Glomerular visceral epithelial cell (primary cell): ENCODE results near the gene MCHR2.

ENCODE experiments used
- DNase-seq: peaks from one replicate; pipeline ENCODE4 v3.0.0-alpha.2; 2016; ENCODE audit errors: extremely low spot score

MCHR2 gene

DNA sequence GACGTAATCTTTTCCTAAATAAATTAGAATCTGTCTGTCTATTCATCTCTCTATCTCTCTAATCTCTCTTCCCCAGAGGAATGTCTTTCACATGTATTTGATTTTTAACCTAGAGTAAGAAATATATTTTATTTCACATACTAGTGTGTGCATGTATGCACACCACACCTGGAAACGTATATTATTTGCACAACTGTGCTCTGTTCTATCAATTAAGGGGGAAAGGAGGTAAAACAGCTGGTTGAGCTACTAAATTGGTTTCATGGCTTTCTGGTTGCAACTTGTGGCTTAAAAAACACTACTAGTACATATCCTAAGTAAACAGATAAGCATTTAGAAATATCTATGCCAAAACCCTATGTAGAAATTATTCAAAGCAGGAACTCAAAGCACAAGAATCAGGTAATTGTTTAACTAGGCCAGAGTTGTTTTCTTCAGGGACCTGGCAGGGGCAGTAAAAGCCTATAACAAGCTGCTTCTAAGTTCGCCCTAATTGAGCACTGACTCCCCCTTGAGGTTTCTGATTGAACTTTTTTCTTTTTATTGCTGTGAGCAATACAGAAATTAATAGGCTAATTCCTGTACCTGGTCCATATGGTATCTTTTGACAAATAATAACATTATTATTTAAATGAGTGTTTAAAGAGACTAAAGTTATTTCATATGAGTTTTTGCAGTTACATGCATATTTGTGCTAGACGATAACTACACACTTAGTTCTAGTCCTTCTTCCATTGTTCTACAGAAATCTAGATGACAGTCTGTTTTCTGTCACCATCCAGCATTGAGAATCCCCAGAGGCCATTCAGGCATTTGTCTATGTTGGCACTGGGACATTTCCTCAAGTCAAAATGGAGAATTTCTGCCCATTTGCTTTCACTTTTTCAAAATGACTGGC is 88.6 kb downstream of the MCHR2 start:
- DNase-seq, result peak; percentile 62

DNA sequence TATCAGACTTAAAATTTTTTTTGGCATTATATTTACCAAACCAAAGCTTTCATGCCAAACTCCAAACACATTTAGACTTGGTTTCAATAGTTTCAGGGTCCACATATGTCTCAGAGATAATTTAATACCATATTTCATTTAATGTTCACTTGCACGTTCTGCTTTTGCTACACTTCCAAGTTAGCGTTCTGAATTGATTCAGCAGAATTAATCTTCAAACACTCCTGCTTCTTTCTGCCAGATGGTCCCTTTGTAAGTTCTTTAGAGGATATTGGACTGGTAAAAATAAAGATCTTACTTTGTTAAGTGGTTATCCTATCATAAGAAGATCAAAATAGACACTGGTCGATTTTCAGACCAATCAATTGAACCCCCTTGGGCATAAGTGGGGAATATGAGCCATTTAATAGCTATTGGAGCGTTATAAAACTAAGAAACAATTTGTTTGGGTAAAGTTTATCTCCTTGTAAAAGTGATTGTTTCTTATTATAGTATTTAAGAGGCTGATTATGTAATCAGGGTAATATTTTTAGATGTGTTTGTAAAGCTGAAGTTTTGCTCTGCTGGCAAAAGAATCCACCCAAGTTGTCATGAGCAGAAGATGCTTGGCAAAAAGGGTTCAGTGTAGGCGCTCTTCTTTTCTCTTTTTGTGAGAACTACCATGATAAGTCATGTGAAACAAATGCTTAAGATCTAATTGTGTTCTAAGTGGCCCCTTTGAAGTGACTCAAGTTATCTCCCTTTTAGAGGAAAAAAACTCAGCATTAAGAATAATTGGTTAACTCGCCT is 92.2 kb downstream of the MCHR2 start:
- DNase-seq, result no peak

DNA sequence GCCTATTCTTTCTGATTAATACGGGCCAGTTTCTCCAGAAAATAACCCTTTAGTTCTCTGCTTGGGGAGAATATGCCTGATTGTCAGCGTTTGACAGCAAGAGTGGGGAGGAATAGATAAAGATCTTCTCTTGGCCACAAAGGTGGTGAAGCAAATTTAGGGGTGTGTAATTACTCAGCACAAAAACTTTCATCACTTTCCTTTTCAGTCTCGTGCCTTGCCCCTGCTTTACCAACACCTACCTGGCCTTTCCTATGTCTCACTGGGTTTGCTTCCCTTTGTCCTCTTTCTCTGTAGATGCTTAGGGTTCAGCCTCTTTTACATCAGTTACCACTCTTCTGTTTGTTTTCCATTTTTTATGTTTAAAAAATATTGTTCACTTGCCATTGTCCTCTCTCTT is 99.2 kb downstream of the MCHR2 start:
- no peak for DNase-seq

DNA sequence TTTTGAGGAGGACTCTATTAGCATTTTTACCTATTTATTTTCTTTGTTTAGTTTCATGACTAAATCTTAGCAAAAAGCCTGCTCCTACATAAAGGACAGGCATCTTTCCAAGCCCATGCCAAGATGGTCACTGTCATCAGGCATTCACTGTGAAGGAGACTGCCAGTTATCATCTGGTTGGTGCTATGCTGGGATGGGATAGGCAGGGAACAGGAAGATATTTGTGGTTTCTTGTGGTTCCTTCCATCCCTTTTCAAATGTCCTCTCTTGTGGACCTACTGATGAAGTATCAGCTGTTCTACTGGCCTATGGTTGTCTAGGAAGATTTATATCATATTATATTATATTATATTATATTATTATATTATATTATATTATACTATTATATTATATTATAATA is 107.0 kb downstream of the MCHR2 start:
- no peak for DNase-seq

DNA sequence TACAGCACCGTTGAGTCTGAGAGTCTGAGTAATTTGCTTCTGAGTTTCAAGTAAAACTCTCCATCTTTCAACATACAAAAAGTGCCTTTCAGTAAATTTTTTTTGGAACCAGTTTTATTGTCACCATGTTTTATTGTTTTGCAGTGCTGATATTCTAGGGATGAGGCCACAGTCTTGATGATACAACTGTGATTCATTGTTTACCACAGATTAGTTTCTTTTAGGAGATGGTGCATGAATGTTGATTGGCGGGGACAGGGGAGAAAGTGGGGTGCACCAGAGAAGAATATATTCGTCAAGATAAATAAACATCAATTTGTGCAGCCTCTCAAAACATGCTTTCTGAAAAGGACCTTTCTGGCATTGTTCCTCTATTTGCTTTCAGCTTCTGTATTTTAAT is 109.0 kb downstream of the MCHR2 start:
- no peak for DNase-seq

DNA sequence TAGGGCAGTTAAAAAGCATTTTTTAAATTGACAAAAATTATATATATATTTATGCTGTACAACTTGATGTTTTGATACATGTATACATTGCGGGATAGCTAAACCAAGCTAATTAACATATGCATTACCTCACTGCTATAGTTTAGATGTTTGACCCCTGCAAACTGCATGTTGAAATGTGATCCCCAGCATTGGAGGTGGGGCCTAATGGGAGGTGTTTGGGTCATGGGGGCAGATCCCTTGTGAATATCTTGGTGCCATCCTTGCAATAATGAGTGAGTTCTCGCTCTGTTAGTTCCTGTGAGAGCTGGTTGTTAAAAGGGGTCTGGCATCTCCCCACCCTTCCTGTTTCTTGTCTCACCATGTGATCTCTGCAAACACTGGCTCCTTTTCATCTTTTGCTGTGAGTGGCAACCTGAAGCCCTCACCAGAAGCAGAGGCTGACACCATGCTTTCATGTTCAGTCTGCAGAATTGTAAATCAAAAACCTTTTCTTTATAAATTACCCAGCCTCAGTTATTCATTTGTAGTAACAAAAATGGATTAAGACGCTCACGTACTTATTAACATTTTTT is 111.8 kb downstream of the MCHR2 start:
- DNase-seq, result no peak

DNA sequence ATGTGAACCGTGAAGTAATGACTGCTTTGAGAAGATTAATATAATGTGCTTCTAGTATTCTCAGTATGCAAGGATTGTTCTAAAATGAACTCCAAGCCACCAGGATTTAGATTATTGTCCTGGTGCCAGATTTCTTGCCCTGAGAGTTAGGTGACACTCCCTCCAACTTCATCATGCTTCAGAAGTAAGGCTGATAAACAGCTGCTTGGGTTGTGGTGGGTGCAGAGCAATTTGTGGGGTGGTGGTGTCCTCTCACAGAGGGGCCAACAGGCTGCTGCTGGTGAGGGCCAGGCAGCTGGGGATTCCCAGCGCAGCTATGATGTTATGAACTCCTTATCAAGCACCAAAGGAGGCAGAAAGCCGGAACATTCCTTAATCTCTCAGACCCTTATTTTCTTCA is 114.6 kb downstream of the MCHR2 start:
- DNase-seq, result no peak

DNA sequence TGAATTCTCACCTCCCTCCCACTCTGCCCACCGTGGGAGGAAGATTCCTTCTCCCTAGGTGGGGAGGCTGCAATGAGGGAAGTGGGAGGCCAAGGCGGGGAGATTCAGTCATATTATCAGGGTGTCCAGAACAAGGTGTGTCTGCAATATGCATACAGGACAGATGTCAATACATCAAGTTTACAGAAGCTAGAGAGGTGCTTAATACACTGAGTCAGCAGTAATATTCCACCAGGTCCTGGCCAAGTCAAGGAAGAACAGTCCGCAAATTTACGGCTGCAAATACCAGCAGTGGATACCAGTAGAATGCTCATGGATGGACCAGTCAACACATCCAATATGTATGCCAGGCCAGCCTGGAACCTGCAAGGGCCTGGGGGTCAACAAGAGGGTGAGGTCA is 119.0 kb downstream of the MCHR2 start:
- DNase-seq, result no peak

DNA sequence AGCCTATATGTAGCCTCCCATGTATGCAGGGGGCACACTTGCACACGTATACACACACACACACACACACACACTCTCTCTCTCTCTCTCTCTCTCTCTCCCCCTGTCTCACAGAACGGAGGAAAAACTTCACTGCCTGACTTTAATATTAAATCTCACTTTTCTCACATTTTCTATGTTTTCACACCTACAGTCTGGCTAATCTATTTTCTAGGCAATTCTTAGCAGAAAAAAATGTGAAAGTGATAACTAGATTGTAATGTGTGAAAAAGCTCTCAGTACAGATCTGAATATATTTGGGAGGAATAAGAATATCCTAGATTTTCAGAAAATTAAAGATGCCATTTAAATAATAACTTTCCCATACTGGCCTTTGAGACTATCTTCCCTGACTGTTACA is 120.9 kb downstream of the MCHR2 start:
- no peak for DNase-seq

DNA sequence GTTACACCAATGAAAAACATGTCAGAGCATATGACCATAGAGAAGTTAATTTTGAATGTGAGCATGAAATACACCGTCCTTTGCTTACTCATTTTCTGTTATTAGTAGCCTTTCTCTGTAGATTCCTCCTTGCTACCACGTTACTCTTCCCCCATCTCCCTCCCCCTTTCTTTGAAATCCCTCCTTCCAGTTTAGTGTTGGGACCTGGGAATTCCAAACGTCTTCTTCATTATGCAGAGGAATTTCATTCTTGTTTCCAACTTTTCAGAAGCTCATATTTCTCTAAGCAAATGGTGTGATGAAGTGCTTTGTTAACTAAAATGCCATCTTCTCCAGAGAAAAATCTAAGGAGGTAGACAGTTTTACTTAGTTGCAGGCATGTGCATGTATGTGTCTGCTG is 122.4 kb downstream of the MCHR2 start:
- DNase-seq, result no peak
